GM12891 (cell line): ENCODE data around the gene KRT86.
"Not testable (repeated sequence)": the region's sequence is repeated elsewhere in the genome, so short reads cannot be mapped to it uniquely, and the experiment has no call there.

Experiments used
- PAX5 ChIP-seq: IDR thresholded peaks from 2 replicates; pipeline ENCODE4 v1.6.1; 2011; ENCODE audit warnings: low read length, moderate library complexity, mild to moderate bottlenecking; ENCODE audit not compliant: insufficient read depth, severe bottlenecking
- POLR2A ChIP-seq: IDR thresholded peaks from 2 replicates; pipeline ENCODE4 v1.6.1; 2011; ENCODE audit warnings: low read depth, low read length, control low read depth
- POLR2AphosphoS5 ChIP-seq: IDR thresholded peaks from 2 replicates; pipeline ENCODE4 v1.6.1; 2011; ENCODE audit warnings: low read depth, low read length, control low read depth
- POU2F2 ChIP-seq: IDR thresholded peaks from 2 replicates; pipeline ENCODE4 v1.6.1; 2011; ENCODE audit warnings: low read depth, mild to moderate bottlenecking, control low read depth, low read length, moderate library complexity
- SPI1 ChIP-seq: IDR thresholded peaks from 2 replicates; pipeline ENCODE4 v1.6.1; 2011; ENCODE audit warnings: low read depth, low read length, control low read depth
- TAF1 ChIP-seq: IDR thresholded peaks from 2 replicates; pipeline ENCODE4 v1.6.1; 2011; ENCODE audit warnings: low read depth, low read length, control low read depth

GRCh38 chr12:52302242-52302914 lies 27.9 kb downstream of the KRT86 start:
- TF ChIP-seq POLR2AphosphoS5, PAX5, POLR2A, SPI1, POU2F2, TAF1: not testable (repeated sequence)
